DOHH2 (cell line): Measurements from ENCODE around the gene OOSP1.

Experiments used
- EZH2phosphoT487 ChIP-seq: fragments of 200-600 bp; sonication (generic); IDR thresholded peaks from 2 replicates; pipeline ENCODE4 v1.6.1; 2017; ENCODE audit warnings: borderline replicate concordance, mild to moderate bottlenecking, antibody characterized with exemption, low read length, moderate library complexity, mixed read lengths
- TF ChIP-seq, protein P1 (sequence below): fragments of 200-600 bp; sonication (generic); IDR thresholded peaks from one replicate; pipeline ENCODE4 v1.5.1; 2014; ENCODE audit warnings: antibody characterized with exemption, mild to moderate bottlenecking, low read depth, low read length; ENCODE audit not compliant: poor library complexity, severe bottlenecking

DNA sequence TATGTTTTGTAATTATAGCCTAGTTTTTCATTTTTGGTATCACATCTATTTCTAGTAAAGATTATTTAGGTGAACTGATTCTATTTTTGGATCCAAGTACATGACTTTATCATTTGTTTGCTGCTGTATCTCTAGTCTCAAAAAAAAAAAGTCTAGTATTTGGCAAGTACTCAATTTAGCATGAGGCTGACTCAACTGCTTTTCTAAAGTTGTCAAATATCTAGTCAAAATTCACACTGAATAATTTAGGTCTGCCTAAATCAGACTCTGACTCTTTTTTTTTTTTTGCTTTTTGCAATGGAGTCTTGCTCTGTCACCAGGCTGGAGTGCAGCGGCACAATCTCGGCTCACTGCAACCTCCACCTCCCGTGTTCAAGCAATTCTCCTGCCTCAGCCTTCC, 28.0 kb downstream of the OOSP1 start:
- TF ChIP-seq, protein P1, sequence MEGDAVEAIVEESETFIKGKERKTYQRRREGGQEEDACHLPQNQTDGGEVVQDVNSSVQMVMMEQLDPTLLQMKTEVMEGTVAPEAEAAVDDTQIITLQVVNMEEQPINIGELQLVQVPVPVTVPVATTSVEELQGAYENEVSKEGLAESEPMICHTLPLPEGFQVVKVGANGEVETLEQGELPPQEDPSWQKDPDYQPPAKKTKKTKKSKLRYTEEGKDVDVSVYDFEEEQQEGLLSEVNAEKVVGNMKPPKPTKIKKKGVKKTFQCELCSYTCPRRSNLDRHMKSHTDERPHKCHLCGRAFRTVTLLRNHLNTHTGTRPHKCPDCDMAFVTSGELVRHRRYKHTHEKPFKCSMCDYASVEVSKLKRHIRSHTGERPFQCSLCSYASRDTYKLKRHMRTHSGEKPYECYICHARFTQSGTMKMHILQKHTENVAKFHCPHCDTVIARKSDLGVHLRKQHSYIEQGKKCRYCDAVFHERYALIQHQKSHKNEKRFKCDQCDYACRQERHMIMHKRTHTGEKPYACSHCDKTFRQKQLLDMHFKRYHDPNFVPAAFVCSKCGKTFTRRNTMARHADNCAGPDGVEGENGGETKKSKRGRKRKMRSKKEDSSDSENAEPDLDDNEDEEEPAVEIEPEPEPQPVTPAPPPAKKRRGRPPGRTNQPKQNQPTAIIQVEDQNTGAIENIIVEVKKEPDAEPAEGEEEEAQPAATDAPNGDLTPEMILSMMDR: no peak
- TF ChIP-seq EZH2phosphoT487: no peak
